ENCODE results near the gene MAP3K10. TPM values are rescaled to one million over a fixed set of nuclear protein-coding genes. Genes with fewer than 3 reads are reported as not detected.
A peak's percentile ranks its signal among the peaks of the same experiment; 100 is the strongest.

MAP3K10 gene
- total RNA-seq, 1 donor from 2014 or later = 17.2 TPM

GRCh38 chr19:40231057-40231456 is 39.8 kb downstream of the MAP3K10 start:
- intact Hi-C loops (cut with DNase I) = no loop called here
- Histone ChIP-seq H3K4me3 (no peak overlapping the region), H3K36me3 (peaks cover 29% of the 10 kb centered on the region), H3K4me1 (peaks cover 16% of the 10 kb centered on the region), H3K27ac (no peak overlapping the region), H3K9me3 (no peaks in the 10 kb centered on the region), H3K27me3 (peaks cover 7% of the 10 kb centered on the region)
- TF ChIP-seq CTCF (IDR thresholded peaks at IDR 0.05) = no peak
- DNase-seq = no peak
- no peak for ATAC-seq

- peak; percentile 46 for ATAC-seq
- peaks cover 9% of the 10 kb centered on the region for H3K4me1 ChIP-seq
- no peaks in the 10 kb centered on the region for H3K27me3 ChIP-seq
- no peak for TF ChIP-seq CTCF (IDR thresholded peaks at IDR 0.05)
- H3K4me3 ChIP-seq = no peak overlapping the region
- no peak for DNase-seq
- H3K36me3 ChIP-seq = peaks cover 36% of the 10 kb centered on the region
- no peak overlapping the region for H3K27ac ChIP-seq
- intact Hi-C loops (cut with DNase I) = no loop called here
- H3K9me3 ChIP-seq = no peaks in the 10 kb centered on the region
These were observed 40.6 kb downstream of the MAP3K10 start for GRCh38 chr19:40231544-40232424.

GRCh38 chr19:40232479-40232878 is 41.3 kb downstream of the MAP3K10 start:
- intact Hi-C loops (cut with DNase I) = no loop called here
- H3K4me1 ChIP-seq = peaks cover 9% of the 10 kb centered on the region
- no peak overlapping the region for H3K27ac ChIP-seq
- peaks cover 43% of the 10 kb centered on the region for H3K36me3 ChIP-seq
- TF ChIP-seq CTCF (IDR thresholded peaks at IDR 0.05) = no peak
- DNase-seq (no peak), ATAC-seq (no peak)
- H3K4me3 ChIP-seq = no peak overlapping the region
- no peaks in the 10 kb centered on the region for H3K9me3 ChIP-seq
- no peaks in the 10 kb centered on the region for H3K27me3 ChIP-seq

- Histone ChIP-seq H3K9me3 (no peaks in the 10 kb centered on the region), H3K36me3 (peaks cover 49% of the 10 kb centered on the region), H3K4me3 (no peak overlapping the region), H3K27ac (no peak overlapping the region), H3K4me1 (peaks cover 9% of the 10 kb centered on the region), H3K27me3 (no peaks in the 10 kb centered on the region)
- no peak for TF ChIP-seq CTCF (IDR thresholded peaks at IDR 0.05)
- DNase-seq (no peak), ATAC-seq (no peak)
- intact Hi-C loops (cut with DNase I) = no loop called here
These were observed 42.0 kb downstream of the MAP3K10 start for GRCh38 chr19:40232949-40233810.

GRCh38 chr19:40233811-40234389 is 42.7 kb downstream of the MAP3K10 start:
- H3K4me3 ChIP-seq = no peak overlapping the region
- no peaks in the 10 kb centered on the region for H3K9me3 ChIP-seq
- peaks cover 56% of the 10 kb centered on the region for H3K36me3 ChIP-seq
- peaks cover 9% of the 10 kb centered on the region for H3K4me1 ChIP-seq
- no peak for TF ChIP-seq CTCF (IDR thresholded peaks at IDR 0.05)
- no peak for DNase-seq
- intact Hi-C loops (cut with DNase I) = no loop called here
- ATAC-seq = no peak
- no peak overlapping the region for H3K27ac ChIP-seq
- H3K27me3 ChIP-seq = no peaks in the 10 kb centered on the region

All from upper lobe of right lung (tissue), 1 donor.